Measurements from ENCODE around the gene FRMPD3. TPM values are rescaled to one million over a fixed set of nuclear protein-coding genes. Genes with fewer than 3 reads are reported as not detected.

FRMPD3 gene
- total RNA-seq, 4 donors from 2014 or later: not detected

- no peak overlapping the region for H3K27ac ChIP-seq
- H3K4me3 ChIP-seq: peak overlapping the region in 2 of 4 donors; percentile 23 to 50
- no peaks in the 10 kb centered on the region for H3K36me3 ChIP-seq
- H3K4me1 ChIP-seq: peaks cover 0 to 23% (median 0%) of the 10 kb centered on the region in 4 donors
- peaks cover 0 to 88% of the 10 kb centered on the region in 2 donors for H3K27me3 ChIP-seq
- no peak for DNase-seq (ENCODE audit: low spot score in 2 of 2)
- no peaks in the 10 kb centered on the region for H3K9me3 ChIP-seq
- TF ChIP-seq EP300 (IDR thresholded peaks at IDR 0.05): no peak
- no peak for TF ChIP-seq POLR2A (IDR thresholded peaks at IDR 0.05)
- TF ChIP-seq CTCF (IDR thresholded peaks at IDR 0.05): no peak
- WGBS, 2 donors: 19 to 34% methylated on average over 6 of the region's 6 CpGs
Observed at GRCh38 chrX:107448625-107448997, 841 bp upstream of the FRMPD3 start.

- H3K27ac ChIP-seq: no peak overlapping the region
- no peak overlapping the region for H3K4me3 ChIP-seq
- TF ChIP-seq CTCF (IDR thresholded peaks at IDR 0.05) (no peak), POLR2A (IDR thresholded peaks at IDR 0.05) (no peak), EP300 (IDR thresholded peaks at IDR 0.05) (no peak)
- H3K4me1 ChIP-seq: peaks cover 0 to 23% (median 0%) of the 10 kb centered on the region in 4 donors
- no peaks in the 10 kb centered on the region for H3K9me3 ChIP-seq
- DNase-seq (ENCODE audit: low spot score in 2 of 2): no peak
- peaks cover 0 to 71% of the 10 kb centered on the region in 2 donors for H3K27me3 ChIP-seq
- 15 to 31% methylated on average over 10 to 19 of the region's 19 CpGs for WGBS, 2 donors
- no peaks in the 10 kb centered on the region for H3K36me3 ChIP-seq
Observed at GRCh38 chrX:107450823-107451509, 1.5 kb downstream of the FRMPD3 start.

- peaks cover 0 to 63% of the 10 kb centered on the region in 2 donors for H3K27me3 ChIP-seq
- WGBS, 2 donors: 18 to 31% methylated on average over 11 of the region's 11 CpGs
- no peak overlapping the region for H3K27ac ChIP-seq
- H3K4me1 ChIP-seq: peaks cover 0 to 23% (median 0%) of the 10 kb centered on the region in 4 donors
- no peaks in the 10 kb centered on the region for H3K36me3 ChIP-seq
- DNase-seq (ENCODE audit: low spot score in 2 of 2): no peak
- no peak overlapping the region for H3K4me3 ChIP-seq
- TF ChIP-seq CTCF (IDR thresholded peaks at IDR 0.05) (no peak), POLR2A (IDR thresholded peaks at IDR 0.05) (no peak), EP300 (IDR thresholded peaks at IDR 0.05) (no peak)
- H3K9me3 ChIP-seq: no peaks in the 10 kb centered on the region
Observed at GRCh38 chrX:107451731-107452130, 2.3 kb downstream of the FRMPD3 start.

- Histone ChIP-seq H3K36me3 (no peaks in the 10 kb centered on the region), H3K4me1 (peaks cover 0 to 23% (median 0%) of the 10 kb centered on the region in 4 donors), H3K27ac (no peak overlapping the region), H3K27me3 (peaks cover 0 to 56% of the 10 kb centered on the region in 2 donors), H3K4me3 (no peak overlapping the region), H3K9me3 (no peaks in the 10 kb centered on the region)
- DNase-seq (ENCODE audit: low spot score in 2 of 2): no peak
- TF ChIP-seq POLR2A (IDR thresholded peaks at IDR 0.05): no peak
- no peak for TF ChIP-seq CTCF (IDR thresholded peaks at IDR 0.05)
- no peak for TF ChIP-seq EP300 (IDR thresholded peaks at IDR 0.05)
- WGBS, 2 donors: 20 to 54% methylated on average over 3 to 6 of the region's 6 CpGs
Observed at GRCh38 chrX:107452581-107452980, 3.1 kb downstream of the FRMPD3 start.

- Histone ChIP-seq H3K4me3 (no peak overlapping the region), H3K27me3 (peaks cover 0 to 39% of the 10 kb centered on the region in 2 donors), H3K27ac (no peak overlapping the region), H3K9me3 (no peaks in the 10 kb centered on the region), H3K36me3 (no peaks in the 10 kb centered on the region), H3K4me1 (peaks cover 0 to 8% (median 0%) of the 10 kb centered on the region in 4 donors)
- TF ChIP-seq POLR2A (IDR thresholded peaks at IDR 0.05) (no peak), EP300 (IDR thresholded peaks at IDR 0.05) (no peak), CTCF (IDR thresholded peaks at IDR 0.05) (no peak)
- no peak for DNase-seq (ENCODE audit: low spot score in 2 of 2)
Observed at GRCh38 chrX:107454302-107454701, 4.8 kb downstream of the FRMPD3 start.

Measured in tibial nerve (tissue), 4 donors.